ENCODE results near the gene D2HGDH. TPM values are rescaled to one million over a fixed set of nuclear protein-coding genes. Genes with fewer than 3 reads are reported as not detected.
"Not testable (repeated sequence)": the region's sequence is repeated elsewhere in the genome, so short reads cannot be mapped to it uniquely, and the experiment has no call there.

Gene D2HGDH
- total RNA-seq, 2 experiments from 2014 or later = 23.2 to 68.1 TPM

DNA sequence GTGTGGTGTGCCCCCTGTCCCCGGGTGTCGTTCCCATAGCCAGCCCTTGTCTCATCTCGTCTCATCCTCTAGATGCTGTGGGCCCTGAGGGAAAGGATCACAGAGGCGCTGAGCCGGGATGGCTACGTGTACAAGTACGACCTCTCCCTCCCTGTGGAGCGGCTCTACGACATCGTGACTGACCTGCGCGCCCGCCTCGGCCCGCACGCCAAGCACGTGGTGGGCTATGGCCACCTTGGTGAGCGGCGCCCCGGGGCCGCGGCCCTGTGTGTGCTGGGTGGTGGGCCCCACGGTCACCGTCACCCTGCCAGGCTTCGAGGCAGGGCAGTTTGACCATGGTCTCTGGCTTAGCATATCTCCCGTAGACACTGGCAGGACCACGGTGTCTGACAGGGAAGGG, 21.3 kb downstream of the D2HGDH start:
- H4K20me1 ChIP-seq (ENCODE audit: insufficient read depth, low read length) = no peaks in the 10 kb centered on the region
- no peak overlapping the region for H3K4me2 ChIP-seq (ENCODE audit: low read length)
- peaks cover 43% of the 10 kb centered on the region for H3K36me3 ChIP-seq (ENCODE audit: insufficient read depth, low read length)
- DNase-seq (ENCODE audit: low spot score) = no peak
- BruUV-seq (replicated peaks) = no TSS peak
- H3K27ac ChIP-seq (ENCODE audit: low read depth, low read length, poor library complexity, severe bottlenecking) = no peak overlapping the region
- no peak overlapping the region for H2AFZ ChIP-seq (ENCODE audit: low read length)
- no peaks in the 10 kb centered on the region for H3K4me1 ChIP-seq (ENCODE audit: insufficient read depth, low read length, poor library complexity, severe bottlenecking)
- intact Hi-C loops (cut with micrococcal nuclease; ENCODE audit: unreplicated experiment) = no loop called here
- CTCF ChIA-PET (ENCODE audit: unreplicated experiment) = no interaction called here
- no peaks in the 10 kb centered on the region for H3K9me3 ChIP-seq (ENCODE audit: low read length)
- TF ChIP-seq, protein P1, sequence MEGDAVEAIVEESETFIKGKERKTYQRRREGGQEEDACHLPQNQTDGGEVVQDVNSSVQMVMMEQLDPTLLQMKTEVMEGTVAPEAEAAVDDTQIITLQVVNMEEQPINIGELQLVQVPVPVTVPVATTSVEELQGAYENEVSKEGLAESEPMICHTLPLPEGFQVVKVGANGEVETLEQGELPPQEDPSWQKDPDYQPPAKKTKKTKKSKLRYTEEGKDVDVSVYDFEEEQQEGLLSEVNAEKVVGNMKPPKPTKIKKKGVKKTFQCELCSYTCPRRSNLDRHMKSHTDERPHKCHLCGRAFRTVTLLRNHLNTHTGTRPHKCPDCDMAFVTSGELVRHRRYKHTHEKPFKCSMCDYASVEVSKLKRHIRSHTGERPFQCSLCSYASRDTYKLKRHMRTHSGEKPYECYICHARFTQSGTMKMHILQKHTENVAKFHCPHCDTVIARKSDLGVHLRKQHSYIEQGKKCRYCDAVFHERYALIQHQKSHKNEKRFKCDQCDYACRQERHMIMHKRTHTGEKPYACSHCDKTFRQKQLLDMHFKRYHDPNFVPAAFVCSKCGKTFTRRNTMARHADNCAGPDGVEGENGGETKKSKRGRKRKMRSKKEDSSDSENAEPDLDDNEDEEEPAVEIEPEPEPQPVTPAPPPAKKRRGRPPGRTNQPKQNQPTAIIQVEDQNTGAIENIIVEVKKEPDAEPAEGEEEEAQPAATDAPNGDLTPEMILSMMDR (conservative IDR thresholded peaks at IDR 0.05; ENCODE audit: low read length) = no peak
- TF ChIP-seq EZH2phosphoT487 (IDR thresholded peaks at IDR 0.05; ENCODE audit: borderline replicate concordance, low read depth, low read length) = no peak
- POLR2A ChIA-PET = no interaction called here
- no peaks in the 10 kb centered on the region for H3K9me2 ChIP-seq (ENCODE audit: insufficient read depth, low read length)
- no peak overlapping the region for H3K4me3 ChIP-seq (ENCODE audit: low read depth, low read length, poor library complexity, severe bottlenecking)
- no peaks in the 10 kb centered on the region for H3K79me2 ChIP-seq (ENCODE audit: insufficient read depth, low read depth, low read length)

DNA sequence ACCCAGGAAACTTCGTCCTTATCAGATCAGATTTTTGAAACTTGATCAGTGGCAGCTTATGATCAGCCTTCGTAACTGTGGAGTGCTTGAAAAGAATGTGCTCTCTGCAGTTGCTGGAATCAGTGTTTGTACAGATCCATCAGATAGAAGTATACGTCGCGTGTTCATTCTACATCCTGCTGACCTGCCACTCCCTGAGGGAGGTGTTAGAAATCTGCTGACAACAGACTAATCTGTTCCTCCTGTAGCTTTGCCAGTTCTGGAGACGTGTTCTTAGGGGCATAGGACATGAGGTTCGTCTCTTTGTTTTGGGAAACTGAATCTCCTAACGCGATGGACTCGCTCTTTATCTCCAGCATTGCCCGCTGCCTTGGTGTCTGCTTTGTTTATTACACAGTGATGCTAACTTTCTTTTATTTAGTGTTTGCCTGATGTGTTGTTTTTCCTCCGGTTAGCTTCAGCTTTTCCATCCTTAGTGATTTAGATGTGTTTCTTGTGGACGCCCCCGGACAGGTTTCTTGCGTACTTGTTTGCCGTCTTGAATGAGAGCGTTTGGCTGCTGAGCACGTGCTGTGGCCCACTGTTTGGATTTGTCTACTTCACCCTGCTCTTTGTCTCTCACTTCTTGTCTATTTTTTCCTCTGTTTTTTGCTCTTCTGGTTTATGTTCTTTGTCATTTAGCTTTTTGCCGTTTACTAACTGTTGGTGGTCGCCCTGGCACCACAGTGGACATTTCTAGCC, 24.8 kb downstream of the D2HGDH start:
- intact Hi-C loops (cut with micrococcal nuclease; ENCODE audit: unreplicated experiment) = no loop called here
- ChIA-PET CTCF (ENCODE audit: unreplicated experiment) (no interaction called here), POLR2A (no interaction called here)
- no peaks in the 10 kb centered on the region for H3K9me3 ChIP-seq (ENCODE audit: low read length)
- H3K9me2 ChIP-seq (ENCODE audit: insufficient read depth, low read length) = no peaks in the 10 kb centered on the region
- H3K4me2 ChIP-seq (ENCODE audit: low read length) = no peak overlapping the region
- H4K20me1 ChIP-seq (ENCODE audit: insufficient read depth, low read length) = no peaks in the 10 kb centered on the region
- H3K36me3 ChIP-seq (ENCODE audit: insufficient read depth, low read length) = peaks cover 38% of the 10 kb centered on the region
- H3K4me1 ChIP-seq (ENCODE audit: insufficient read depth, low read length, poor library complexity, severe bottlenecking) = no peaks in the 10 kb centered on the region
- no peak overlapping the region for H3K4me3 ChIP-seq (ENCODE audit: low read depth, low read length, poor library complexity, severe bottlenecking)
- no peak for DNase-seq (ENCODE audit: low spot score)
- H3K79me2 ChIP-seq (ENCODE audit: insufficient read depth, low read depth, low read length) = no peaks in the 10 kb centered on the region
- no TSS peak for BruUV-seq (replicated peaks)
- no peak overlapping the region for H3K27ac ChIP-seq (ENCODE audit: low read depth, low read length, poor library complexity, severe bottlenecking)
- TF ChIP-seq, protein P1 (conservative IDR thresholded peaks at IDR 0.05; ENCODE audit: low read length) = no peak
- TF ChIP-seq EZH2phosphoT487 (IDR thresholded peaks at IDR 0.05; ENCODE audit: borderline replicate concordance, low read depth, low read length) = no peak
- H2AFZ ChIP-seq (ENCODE audit: low read length) = no peak overlapping the region

DNA sequence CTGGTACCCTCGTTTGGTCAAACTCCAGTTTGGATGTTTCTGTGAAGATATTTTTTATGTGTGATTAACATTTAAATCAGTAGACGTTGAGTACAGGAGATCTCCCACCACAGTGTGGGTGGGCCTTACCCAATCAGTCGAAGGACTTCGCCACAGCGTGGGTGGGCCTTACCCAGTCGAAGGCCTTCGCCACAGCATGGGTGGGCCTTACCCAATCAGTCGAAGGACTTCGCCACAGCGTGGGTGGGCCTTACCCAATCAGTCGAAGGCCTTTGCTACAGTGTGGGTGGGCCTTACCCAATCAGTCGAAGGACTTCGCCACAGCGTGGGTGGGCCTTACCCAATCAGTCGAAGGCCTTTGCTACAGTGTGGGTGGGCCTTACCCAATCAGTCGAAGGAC, 25.5 kb downstream of the D2HGDH start:
- peaks cover 38% of the 10 kb centered on the region for H3K36me3 ChIP-seq (ENCODE audit: insufficient read depth, low read length)
- H3K4me1 ChIP-seq (ENCODE audit: insufficient read depth, low read length, poor library complexity, severe bottlenecking); POLR2A ChIA-PET; H3K4me2 ChIP-seq (ENCODE audit: low read length); H3K9me3 ChIP-seq (ENCODE audit: low read length); DNase-seq (ENCODE audit: low spot score); H3K9me2 ChIP-seq (ENCODE audit: insufficient read depth, low read length); H4K20me1 ChIP-seq (ENCODE audit: insufficient read depth, low read length); H2AFZ ChIP-seq (ENCODE audit: low read length); H3K79me2 ChIP-seq (ENCODE audit: insufficient read depth, low read depth, low read length); H3K27ac ChIP-seq (ENCODE audit: low read depth, low read length, poor library complexity, severe bottlenecking); CTCF ChIA-PET (ENCODE audit: unreplicated experiment); intact Hi-C loops (cut with micrococcal nuclease; ENCODE audit: unreplicated experiment); H3K4me3 ChIP-seq (ENCODE audit: low read depth, low read length, poor library complexity, severe bottlenecking); BruUV-seq (replicated peaks): not testable (repeated sequence)

Data from OCI-LY7 (cell line).